ENCODE results near the gene KRTAP5-9. TPM values are rescaled to one million over a fixed set of nuclear protein-coding genes. Genes with fewer than 3 reads are reported as not detected.

KRTAP5-9 gene
- total and polyA plus RNA-seq, 2 of the 8 experiments (the other 6 are each of a cell fraction or from before 2014, with no cell fraction given) = 0.11 TPM; not detected in 1

GRCh38 chr11:71577469-71578004 is 29.3 kb downstream of the KRTAP5-9 start:
- H3K4ac ChIP-seq (replicated peaks; ENCODE audit: insufficient read length, low read depth, low read length) = no peak overlapping the region
- 92 to 100% methylated on average over 2 to 7 of the region's 7 CpGs for WGBS, 2 experiments (ENCODE audit: extremely low coverage in 1 of 2, insufficient coverage in 1 of 2, insufficient read length in 1 of 2, insufficient replicate concordance in 2 of 2, low coverage in 1 of 2, low lambda C conversion rate in 2 of 2, missing lambda C conversion rate in 1 of 2)
- H3K27ac ChIP-seq (ENCODE audit: low read depth, low read length) = no peak overlapping the region
- no peak overlapping the region for H3K23ac ChIP-seq (ENCODE audit: insufficient read length)
- H3K4me1 ChIP-seq (replicated peaks in 1 of 4; ENCODE audit: control insufficient read depth in 3 of 4, insufficient read depth in 4 of 4, low read length in 3 of 4) = peaks cover 0 to 3% (median 3%) of the 10 kb centered on the region in 4 experiments; a peak in 4 of 7 replicates
- no peaks in the 10 kb centered on the region for H3K36me3 ChIP-seq (ENCODE audit: control insufficient read depth in 2 of 4, insufficient read depth in 4 of 4, low read length in 3 of 4)
- DNase-seq (ENCODE audit: low read depth in 1 of 2, low spot score in 2 of 2) (no peak), FAIRE-seq (no peak)
- POLR2A ChIA-PET (ENCODE audit: partially characterized antibody) = no interaction called here
- H2BK15ac ChIP-seq (ENCODE audit: low read length) = peak overlapping the region; percentile 65; the same call in 1 of the 2 replicates
- no peaks in the 10 kb centered on the region for H3K79me1 ChIP-seq (ENCODE audit: low read depth, low read length)
- no peak overlapping the region for H3K4me2 ChIP-seq (ENCODE audit: insufficient read depth in 1 of 2, low read depth in 2 of 2, low read length in 2 of 2)
- H3K27me3 ChIP-seq (replicated peaks in 1 of 4; ENCODE audit: control insufficient read depth in 3 of 4, extremely low read depth in 1 of 4, insufficient read depth in 3 of 4, low read length in 3 of 4) = peaks cover 0 to 5% (median 1%) of the 10 kb centered on the region in 4 experiments; a peak in 3 of 7 replicates
- no peak overlapping the region; the same call in 1 of the 2 replicates for H4K8ac ChIP-seq (ENCODE audit: extremely low read depth, insufficient read depth, low read length)
- H2BK5ac ChIP-seq (ENCODE audit: low read depth, low read length) = no peak overlapping the region
- CTCF ChIA-PET (ENCODE audit: partially characterized antibody) = no interaction called here
- peak overlapping the region; percentile 97; the same call in 1 of the 2 replicates for H2AK5ac ChIP-seq (ENCODE audit: low read depth, low read length)
- H3K23me2 ChIP-seq (ENCODE audit: low read depth, low read length) = peaks cover 5% of the 10 kb centered on the region; the same call in 1 of the 2 replicates
- H2AFZ ChIP-seq (ENCODE audit: low read length) = no peak overlapping the region
- no peak overlapping the region for H3K14ac ChIP-seq (ENCODE audit: insufficient read length)
- no peak overlapping the region for H3K18ac ChIP-seq (ENCODE audit: extremely low read depth, low read length)
- peak overlapping the region; percentile 92; the same call in 1 of the 2 replicates for H2BK12ac ChIP-seq (ENCODE audit: low read depth, low read length)
- H4K5ac ChIP-seq (ENCODE audit: insufficient read length, low read depth, low read length) = no peak overlapping the region
- H3K56ac ChIP-seq (replicated peaks; ENCODE audit: insufficient read length, low read depth, low read length) = no peak overlapping the region
- no peak overlapping the region for H2BK20ac ChIP-seq (ENCODE audit: low read length)
- H3K4me3 ChIP-seq (ENCODE audit: extremely low read depth in 1 of 4, insufficient read depth in 2 of 4, low read depth in 3 of 4, low read length in 4 of 4) = no peak overlapping the region
- H3K9ac ChIP-seq (replicated peaks in 1 of 4; ENCODE audit: extremely low read depth in 1 of 4, low read depth in 3 of 4, low read length in 3 of 4) = no peak overlapping the region
- no peak overlapping the region for H2BK120ac ChIP-seq (replicated peaks; ENCODE audit: low read depth, low read length)
- H3K9me3 ChIP-seq (ENCODE audit: insufficient read depth in 2 of 2, low read depth in 1 of 2, low read length in 1 of 2) = no peaks in the 10 kb centered on the region
- H3K79me2 ChIP-seq (ENCODE audit: control insufficient read depth in 1 of 2, insufficient read depth in 2 of 2, low read length in 2 of 2) = no peaks in the 10 kb centered on the region; a peak in 1 of 4 replicates
- H4K20me1 ChIP-seq (replicated peaks in 1 of 2; ENCODE audit: control insufficient read depth in 1 of 2, insufficient read depth in 2 of 2, low read length in 2 of 2) = peaks cover 0 to 5% of the 10 kb centered on the region in 2 experiments
- no peak overlapping the region for H4K91ac ChIP-seq (replicated peaks; ENCODE audit: insufficient read length, low read length)
- TF ChIP-seq ATF2 (IDR thresholded peaks at IDR 0.05; ENCODE audit: low read length) = no peak
- TF ChIP-seq USF2 (IDR thresholded peaks at IDR 0.05; ENCODE audit: low read length) = no peak
- TF ChIP-seq CHD2 (IDR thresholded peaks at IDR 0.05; ENCODE audit: low read length) = no peak
- TF ChIP-seq EP300 (IDR thresholded peaks at IDR 0.05; ENCODE audit: borderline replicate concordance in 1 of 2, low read depth in 2 of 2, low read length in 2 of 2) = no peak
- no peak for TF ChIP-seq E2F6 (IDR thresholded peaks at IDR 0.05)
- TF ChIP-seq TCF12 (IDR thresholded peaks at IDR 0.05; ENCODE audit: low read depth, low read length) = no peak
- no peak for TF ChIP-seq SP4 (IDR thresholded peaks at IDR 0.05; ENCODE audit: low read length)
- no peak for TF ChIP-seq EZH2 (IDR thresholded peaks at IDR 0.05; ENCODE audit: low read depth, low read length, severe bottlenecking)
- no peak for TF ChIP-seq TAF7 (optimal IDR thresholded peaks at IDR 0.05; ENCODE audit: borderline replicate concordance, low read depth, low read length)

All from H1 (cell line).